ENCODE measurements around the gene SF3B3.

- TF ChIP-seq CTCF (IDR thresholded peaks at IDR 0.05): no peak
- TF ChIP-seq POLR2A (IDR thresholded peaks at IDR 0.05): no peak
- TF ChIP-seq EP300 (IDR thresholded peaks at IDR 0.05): no peak
- no peak for TF ChIP-seq POLR2AphosphoS5 (IDR thresholded peaks at IDR 0.05)
These were observed 3.8 kb downstream of the SF3B3 start for GRCh38 chr16:70527315-70527996.
